Hematopoietic multipotent progenitor cell (in vitro differentiated cells): Measurements from ENCODE around the gene NPEPL1. TPM values are rescaled to one million over a fixed set of nuclear protein-coding genes. Genes with fewer than 3 reads are reported as not detected.

ENCODE experiments used
- DNase-seq, 3 donors: peaks; one replicate each; pipeline ENCODE4 v3.0.0-alpha.2; 2011 to 2015; ENCODE audit warnings: low read depth in 2 of 3, low spot score in 2 of 3
- total RNA-seq: library from RNA; depleted of rRNA; stranded (reverse); fragments of >200 nt; gene quantifications from one replicate; pipeline ENCODE4 v1.2.3, GENCODE V29; 2012

The NPEPL1 gene
- total RNA-seq, 1 donor = 23.4 TPM

- no peak for DNase-seq
Observed at GRCh38 chr20:58711266-58712051, 18.9 kb downstream of the NPEPL1 start.

- no peak for DNase-seq
Observed at GRCh38 chr20:58712151-58712791, 19.7 kb downstream of the NPEPL1 start.

- DNase-seq = no peak
Observed at GRCh38 chr20:58712806-58713731, 20.5 kb downstream of the NPEPL1 start.

- DNase-seq = no peak
Observed at GRCh38 chr20:58713801-58714339, 21.3 kb downstream of the NPEPL1 start.

GRCh38 chr20:58714340-58714922 is 21.8 kb downstream of the NPEPL1 start:
- no peak for DNase-seq

- DNase-seq = no peak
Observed at GRCh38 chr20:58714923-58715351, 22.3 kb downstream of the NPEPL1 start.

- no peak for DNase-seq
Observed at GRCh38 chr20:58715391-58715800, 22.8 kb downstream of the NPEPL1 start.

GRCh38 chr20:58715801-58716475 is 23.3 kb downstream of the NPEPL1 start:
- DNase-seq = no peak

GRCh38 chr20:58716476-58717277 is 24.1 kb downstream of the NPEPL1 start:
- DNase-seq = no peak

GRCh38 chr20:58717278-58718091 is 24.9 kb downstream of the NPEPL1 start:
- DNase-seq = no peak

GRCh38 chr20:58718121-58718563 is 25.5 kb downstream of the NPEPL1 start:
- DNase-seq = no peak

GRCh38 chr20:58718729-58719128 is 26.1 kb downstream of the NPEPL1 start:
- DNase-seq = no peak

GRCh38 chr20:58719258-58719657 is 26.7 kb downstream of the NPEPL1 start:
- DNase-seq = no peak

- no peak for DNase-seq
Observed at GRCh38 chr20:58719971-58720371, 27.4 kb downstream of the NPEPL1 start.

- no peak for DNase-seq
Observed at GRCh38 chr20:58720890-58721289, 28.3 kb downstream of the NPEPL1 start.

GRCh38 chr20:58721951-58722778 is 29.6 kb downstream of the NPEPL1 start:
- DNase-seq = no peak

GRCh38 chr20:58722877-58723627 is 30.5 kb downstream of the NPEPL1 start:
- no peak for DNase-seq
